22Rv1 (cell line): ENCODE results near the gene CNIH2.
A peak's percentile ranks its signal among the peaks of the same experiment; 100 is the strongest.

Experiments
- CTCF ChIP-seq: fragments of 450-650 bp; IDR thresholded peaks from 2 replicates; pipeline ENCODE4 v1.5.1; 2017; ENCODE audit warnings: mild to moderate bottlenecking
- ZFX ChIP-seq: fragments of 450-650 bp; IDR thresholded peaks from 2 replicates; pipeline ENCODE4 v1.6.1; 2017; ENCODE audit warnings: antibody characterized with exemption, borderline replicate concordance

GRCh38 chr11:66328302-66329144 lies 50.5 kb downstream of the CNIH2 start:
- peak; percentile 95 for TF ChIP-seq CTCF
- TF ChIP-seq ZFX: no peak
